A673 (cell line): ENCODE results near the gene C12orf43. TPM values are rescaled to one million over a fixed set of nuclear protein-coding genes. Genes with fewer than 3 reads are reported as not detected.

Experiments used
- BruUV-seq: library from RNA; stranded (reverse); fragments of 400-500 nt; replicated peaks from 2 replicates; lab custom pipeline; 2021; lab: Mats Ljungman, UMichigan
- CTCF ChIA-PET: fragments of 300-600 bp; sonication (Branson Sonifier 250); formaldehyde crosslinking; loops from one replicate; lab custom pipeline; 2022; ENCODE audit warnings: antibody characterized with exemption; lab: Charles Lee
- POLR2A ChIA-PET: fragments of 300-600 bp; sonication (Branson Sonifier 250); formaldehyde crosslinking; loops from one replicate; lab custom pipeline; 2022; ENCODE audit warnings: antibody characterized with exemption; ENCODE audit not compliant: low non-redundant PET; lab: Charles Lee
- DNase-seq: peaks from one replicate; pipeline ENCODE4 v3.0.0-alpha.2; 2015; ENCODE audit warnings: low spot score
- H3K27ac ChIP-seq: fragments of 200-600 bp; sonication (generic); 2 replicates; pipeline ENCODE4 v1.5.1; 2016; ENCODE audit warnings: mixed run types, low read depth, mild to moderate bottlenecking, mixed read lengths, antibody characterized with exemption, low read length; ENCODE audit not compliant: poor library complexity, severe bottlenecking
- H3K27me3 ChIP-seq: fragments of 200-600 bp; sonication (generic); replicated peaks from 2 replicates; pipeline ENCODE4 v1.6.1; 2017; ENCODE audit warnings: mixed run types, low read depth, mild to moderate bottlenecking, mixed read lengths, antibody characterized with exemption, low read length; ENCODE audit not compliant: insufficient read depth, poor library complexity
- H3K36me3 ChIP-seq: fragments of 200-600 bp; sonication (generic); 2 replicates; pipeline ENCODE4 v1.6.1; 2016; ENCODE audit warnings: mixed run types, mild to moderate bottlenecking, mixed read lengths, antibody characterized with exemption, low read length; ENCODE audit not compliant: insufficient read depth, poor library complexity, severe bottlenecking
- H3K4me1 ChIP-seq: fragments of 200-600 bp; sonication (generic); 2 replicates; pipeline ENCODE4 v1.6.1; 2017; ENCODE audit warnings: mixed run types, mild to moderate bottlenecking, mixed read lengths, antibody characterized with exemption, low read length; ENCODE audit not compliant: insufficient read depth, poor library complexity, severe bottlenecking
- H3K4me3 ChIP-seq: fragments of 200-600 bp; sonication (generic); 2 replicates; pipeline ENCODE4 v1.5.1; 2016; ENCODE audit warnings: low read depth, mixed run types, mild to moderate bottlenecking, mixed read lengths, low read length; ENCODE audit not compliant: poor library complexity, severe bottlenecking
- H3K9me3 ChIP-seq: fragments of 200-600 bp; sonication (generic); 2 replicates; pipeline ENCODE4 v1.6.1; 2016; ENCODE audit warnings: mixed run types, low read depth, mild to moderate bottlenecking, mixed read lengths, antibody characterized with exemption, low read length; ENCODE audit not compliant: poor library complexity, severe bottlenecking
- EZH2 ChIP-seq: fragments of 200-600 bp; sonication (generic); IDR thresholded peaks from 2 replicates; pipeline ENCODE4 v1.6.1; 2017; ENCODE audit warnings: borderline replicate concordance, low read depth, mild to moderate bottlenecking, mixed read lengths, antibody characterized with exemption, low read length; ENCODE audit not compliant: poor library complexity, severe bottlenecking
- intact Hi-C: fragments of 100-400 bp; cut with micrococcal nuclease; formaldehyde crosslinking; loops from one replicate; pipeline ENCODE4 v1.10.0; 2022; ENCODE audit not compliant: unreplicated experiment
- total RNA-seq: library from RNA; stranded (reverse); gene quantifications from 2 replicates; pipeline ENCODE4 v1.2.3, GENCODE V29; 2021
- TF ChIP-seq, protein P1 (sequence below): fragments of 300-800, 200-600 bp; sonication (generic); conservative IDR thresholded peaks from 2 replicates; pipeline ENCODE4 v1.5.1; 2017; ENCODE audit warnings: low read depth, mild to moderate bottlenecking, antibody characterized with exemption, low read length, moderate library complexity, mixed read lengths

The C12orf43 gene
- total RNA-seq, 1 experiment from 2014 or later: 28.4 TPM

DNA sequence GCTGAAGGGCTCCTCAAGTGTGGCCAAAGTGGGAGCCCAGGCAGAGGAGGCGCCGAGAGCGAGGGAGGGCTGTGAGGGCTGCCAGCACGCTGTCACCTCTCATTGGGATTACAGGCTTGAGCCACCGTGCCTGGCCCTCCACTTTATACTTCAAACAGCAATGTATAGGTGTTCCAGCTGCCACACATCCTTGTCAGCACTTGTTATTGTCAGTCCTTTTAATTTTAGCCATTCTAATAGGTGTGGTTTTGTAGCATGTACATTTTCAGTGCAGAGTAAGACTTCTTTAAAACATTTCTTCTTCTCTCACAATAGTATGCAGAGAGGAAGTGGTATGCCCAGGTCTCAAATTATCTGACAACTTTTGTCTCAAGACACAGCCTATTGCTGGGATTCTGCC, 65.5 kb downstream of the C12orf43 start:
- Histone ChIP-seq H3K9me3 (no peaks in the 10 kb centered on the region), H3K27ac (no peak overlapping the region), H3K4me3 (no peak overlapping the region), H3K27me3 (no peaks in the 10 kb centered on the region), H3K4me1 (no peaks in the 10 kb centered on the region), H3K36me3 (no peaks in the 10 kb centered on the region)
- intact Hi-C loops: no loop called here
- no TSS peak for BruUV-seq
- TF ChIP-seq, protein P1, sequence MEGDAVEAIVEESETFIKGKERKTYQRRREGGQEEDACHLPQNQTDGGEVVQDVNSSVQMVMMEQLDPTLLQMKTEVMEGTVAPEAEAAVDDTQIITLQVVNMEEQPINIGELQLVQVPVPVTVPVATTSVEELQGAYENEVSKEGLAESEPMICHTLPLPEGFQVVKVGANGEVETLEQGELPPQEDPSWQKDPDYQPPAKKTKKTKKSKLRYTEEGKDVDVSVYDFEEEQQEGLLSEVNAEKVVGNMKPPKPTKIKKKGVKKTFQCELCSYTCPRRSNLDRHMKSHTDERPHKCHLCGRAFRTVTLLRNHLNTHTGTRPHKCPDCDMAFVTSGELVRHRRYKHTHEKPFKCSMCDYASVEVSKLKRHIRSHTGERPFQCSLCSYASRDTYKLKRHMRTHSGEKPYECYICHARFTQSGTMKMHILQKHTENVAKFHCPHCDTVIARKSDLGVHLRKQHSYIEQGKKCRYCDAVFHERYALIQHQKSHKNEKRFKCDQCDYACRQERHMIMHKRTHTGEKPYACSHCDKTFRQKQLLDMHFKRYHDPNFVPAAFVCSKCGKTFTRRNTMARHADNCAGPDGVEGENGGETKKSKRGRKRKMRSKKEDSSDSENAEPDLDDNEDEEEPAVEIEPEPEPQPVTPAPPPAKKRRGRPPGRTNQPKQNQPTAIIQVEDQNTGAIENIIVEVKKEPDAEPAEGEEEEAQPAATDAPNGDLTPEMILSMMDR: no peak
- TF ChIP-seq EZH2: no peak
- ChIA-PET CTCF (no interaction called here), POLR2A (no interaction called here)
- no peak for DNase-seq

Other genes with a start within 250 kb of the C12orf43 start
- gene SPPL3, start 112.1 kb downstream of the C12orf43 start, total RNA-seq: 46.9 and 51.2 TPM in 2 replicates
- not detected in 2 replicates for gene HNF1A, start 37.9 kb downstream of the C12orf43 start, total RNA-seq
- 0.70 and 0.73 TPM in 2 replicates for gene OASL, start 22.8 kb upstream of the C12orf43 start, total RNA-seq
- gene P2RX7, start 116.4 kb upstream of the C12orf43 start, total RNA-seq: 0.17 and 0.42 TPM in 2 replicates
- 7.6 and 9.9 TPM in 2 replicates for gene P2RX4, start 193.6 kb upstream of the C12orf43 start, total RNA-seq